Erythroblast (primary cell): ENCODE results near the gene SLC39A5.
"Not testable (repeated sequence)": the region's sequence is repeated elsewhere in the genome, so short reads cannot be mapped to it uniquely, and the experiment has no call there.

ENCODE experiments used
- GATA1 ChIP-seq: IDR thresholded peaks from 2 replicates; pipeline ENCODE4 v1.6.1; 2011; ENCODE audit warnings: low read depth, mild to moderate bottlenecking, control low read depth, low read length, moderate library complexity
- POLR2A ChIP-seq: IDR thresholded peaks from 2 replicates; pipeline ENCODE4 v1.6.1; 2011; ENCODE audit warnings: mild to moderate bottlenecking, low read length

DNA sequence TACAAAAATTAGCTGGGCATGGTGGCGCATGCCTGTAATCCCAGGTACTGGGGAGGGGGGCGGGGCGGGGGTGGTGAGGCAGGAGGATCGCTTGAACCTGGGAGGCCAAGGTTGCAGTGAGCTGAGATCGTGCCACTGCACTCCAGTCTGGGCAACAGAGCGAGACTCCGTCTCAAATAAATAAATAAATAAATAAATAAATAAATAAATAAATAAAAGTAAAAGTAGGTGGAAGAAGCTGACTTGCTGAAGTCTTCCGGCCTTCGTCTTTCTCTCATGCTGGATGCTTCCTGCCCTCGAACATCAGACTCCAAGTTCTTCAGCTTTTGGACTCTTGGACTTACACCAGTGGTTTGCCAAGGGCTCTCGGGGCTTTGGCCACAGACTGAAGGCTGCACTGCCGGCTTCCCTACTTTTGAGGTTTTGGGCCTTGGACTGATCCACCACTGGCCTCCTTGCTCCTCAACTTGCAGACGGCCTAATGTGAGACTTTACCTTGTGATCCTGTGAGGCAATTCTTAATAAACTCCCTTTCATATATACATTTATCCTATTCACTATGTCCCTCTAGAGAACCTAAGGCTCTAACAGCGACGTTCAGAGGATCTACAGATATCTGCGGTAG is 36.3 kb downstream of the SLC39A5 start:
- TF ChIP-seq POLR2A, GATA1: not testable (repeated sequence)
